ENCODE measurements around the gene ARFIP1. TPM values are rescaled to one million over a fixed set of nuclear protein-coding genes. Genes with fewer than 3 reads are reported as not detected.

ARFIP1 gene
- total RNA-seq (23.5 and 27.0 TPM in 2 replicates), polyA plus RNA-seq (11.1 TPM in 2 replicates), polyA minus RNA-seq (9.3 and 14.4 TPM in 2 replicates)
- 25.8 TPM for total RNA-seq (2013)

- Histone ChIP-seq H4K20me1 (ENCODE audit: control insufficient read depth, insufficient read depth, low read length, poor library complexity, severe bottlenecking) (no peaks in the 10 kb centered on the region), H3K36me3 (replicated peaks in 1 of 2; ENCODE audit: control extremely low read depth in 1 of 2, control insufficient read depth in 1 of 2, extremely low read depth in 1 of 2, insufficient read depth in 2 of 2, low read length in 1 of 2) (no peaks in the 10 kb centered on the region), H3K9ac (ENCODE audit: low read length) (peak within 1 kb of the TSS; percentile 90), H3K27me3 (replicated peaks in 1 of 4; ENCODE audit: control extremely low read depth in 1 of 4, control insufficient read depth in 3 of 4, insufficient read depth in 4 of 4, low read length in 3 of 4) (no peaks in the 10 kb centered on the region), H3K4me3 (ENCODE audit: control extremely low read depth in 1 of 5, extremely low read depth in 1 of 5, insufficient read depth in 1 of 5, low read depth in 2 of 5, low read length in 4 of 5) (peak within 1 kb of the TSS; percentile 59 to 95 (median 90)), H3K79me2 (ENCODE audit: control insufficient read depth, insufficient read depth, low read length) (peaks cover 32% of the 10 kb centered on the region), H3K4me2 (replicated peaks; ENCODE audit: low read depth, low read length, poor library complexity, severe bottlenecking) (peak within 1 kb of the TSS; percentile 81), H2AFZ (ENCODE audit: insufficient read depth, low read depth, low read length, poor library complexity, severe bottlenecking) (peak within 1 kb of the TSS; percentile 95), H3K4me1 (ENCODE audit: control insufficient read depth in 2 of 2, insufficient read depth in 2 of 2, low read length in 2 of 2) (peaks cover 20 to 25% of the 10 kb centered on the region in 2 donors), H3K9me3 (ENCODE audit: control extremely low read depth in 1 of 3, control insufficient read depth in 2 of 3, insufficient read depth in 1 of 3, low read length in 2 of 3) (no peaks in the 10 kb centered on the region), H3K27ac (ENCODE audit: low read length in 2 of 2) (peak within 1 kb of the TSS; percentile 60 to 79)
- WGBS (ENCODE audit: insufficient coverage): under 1% methylated on average over 50 of the region's 55 CpGs
- TF ChIP-seq EZH2 (IDR thresholded peaks at IDR 0.05; ENCODE audit: borderline replicate concordance, insufficient read depth, low read depth, low read length, poor library complexity, severe bottlenecking) (no peak), CTCF (IDR thresholded peaks at IDR 0.05) (peak; percentile 9)
- Mint-ChIP-seq H3K4me3 (peak within 1 kb of the TSS; percentile 98), H3K4me1 (peaks cover 51% of the 10 kb centered on the region), H3K9me3 (ENCODE audit: insufficient read depth) (no peaks in the 10 kb centered on the region), H3K27ac (peak within 1 kb of the TSS; percentile 93), H3K27me3 (peaks cover 5% of the 10 kb centered on the region)
- ATAC-seq (ENCODE audit: low read depth) (peak; percentile 89), DNase-seq (peak; percentile 95)
- intact Hi-C loops (cut with micrococcal nuclease): loop anchor here (1.0 to 10.0 kb wide), 7 partner anchors 65 to 1680 kb away; partner anchors contain the start of genes FBXW7 and RPS3A
- CTCF ChIA-PET: interaction anchor here (0.6 to 2.6 kb wide), 14 partner anchors 8 to 864 kb away, joined by 3 to 8 read pairs (median 4); no protein-coding TSS in a partner anchor
- POLR2A ChIA-PET: interaction anchor here (0.5 to 1.1 kb wide), 5 partner anchors 23 to 819 kb away, joined by 3 to 10 read pairs (median 5); partner anchors contain the start of gene FBXW7
These were observed at the start of gene ARFIP1, which contains the start of gene TIGD4 for GRCh38 chr4:152779513-152780266. ARFIP1 (plus strand) TSS chr4:152779954; CDS start chr4:152829634, 49,680 bp downstream. TIGD4 (minus strand) TSS chr4:152779730; CDS start chr4:152771004, 8,726 bp downstream.

- H3K4me1 ChIP-seq (ENCODE audit: control insufficient read depth in 2 of 2, insufficient read depth in 2 of 2, low read length in 2 of 2): peaks cover 17 to 26% of the 10 kb centered on the region in 2 donors
- WGBS (ENCODE audit: insufficient coverage): 97% methylated on average over 2 of the region's 2 CpGs
- no peak overlapping the region for H3K9ac ChIP-seq (ENCODE audit: low read length)
- no peaks in the 10 kb centered on the region for H3K79me2 ChIP-seq (ENCODE audit: control insufficient read depth, insufficient read depth, low read length)
- Mint-ChIP-seq H3K27me3 (no peaks in the 10 kb centered on the region), H3K4me1 (peaks cover 23% of the 10 kb centered on the region), H3K27ac (no peak overlapping the region), H3K4me3 (no peak overlapping the region), H3K9me3 (ENCODE audit: insufficient read depth) (no peaks in the 10 kb centered on the region)
- no peak overlapping the region for H2AFZ ChIP-seq (ENCODE audit: insufficient read depth, low read depth, low read length, poor library complexity, severe bottlenecking)
- no peak for DNase-seq
- H3K27ac ChIP-seq (ENCODE audit: low read length in 2 of 2): no peak overlapping the region
- CTCF ChIA-PET: interaction anchor here (13.6 kb wide), 1 partner anchor 232 kb away, joined by 217 read pairs; no protein-coding TSS in a partner anchor
- no peaks in the 10 kb centered on the region for H3K27me3 ChIP-seq (replicated peaks in 1 of 4; ENCODE audit: control extremely low read depth in 1 of 4, control insufficient read depth in 3 of 4, insufficient read depth in 4 of 4, low read length in 3 of 4)
- intact Hi-C loops (cut with micrococcal nuclease): no loop called here
- H3K4me2 ChIP-seq (replicated peaks; ENCODE audit: low read depth, low read length, poor library complexity, severe bottlenecking): no peak overlapping the region
- H4K20me1 ChIP-seq (ENCODE audit: control insufficient read depth, insufficient read depth, low read length, poor library complexity, severe bottlenecking): no peaks in the 10 kb centered on the region
- TF ChIP-seq EZH2 (IDR thresholded peaks at IDR 0.05; ENCODE audit: borderline replicate concordance, insufficient read depth, low read depth, low read length, poor library complexity, severe bottlenecking): no peak
- TF ChIP-seq CTCF (IDR thresholded peaks at IDR 0.05): no peak
- H3K4me3 ChIP-seq (ENCODE audit: control extremely low read depth in 1 of 5, extremely low read depth in 1 of 5, insufficient read depth in 1 of 5, low read depth in 2 of 5, low read length in 4 of 5): no peak overlapping the region
- H3K36me3 ChIP-seq (replicated peaks in 1 of 2; ENCODE audit: control extremely low read depth in 1 of 2, control insufficient read depth in 1 of 2, extremely low read depth in 1 of 2, insufficient read depth in 2 of 2, low read length in 1 of 2): no peaks in the 10 kb centered on the region
- no peaks in the 10 kb centered on the region for H3K9me3 ChIP-seq (ENCODE audit: control extremely low read depth in 1 of 3, control insufficient read depth in 2 of 3, insufficient read depth in 1 of 3, low read length in 2 of 3)
- no peak for ATAC-seq (ENCODE audit: low read depth)
- POLR2A ChIA-PET: no interaction called here
These were observed 47.8 kb upstream of the ARFIP1 start for GRCh38 chr4:152731997-152732396.
